Rectal smooth muscle tissue (tissue), 1 donor: ENCODE measurements around the gene COL17A1.

Source experiments
- H3K27ac ChIP-seq: one replicate; pipeline ENCODE4 v1.7.0; 2013; ENCODE audit warnings: low read depth, low read length, inconsistent platforms
- H3K27me3 ChIP-seq: one replicate; pipeline ENCODE4 v1.7.0; 2013; ENCODE audit warnings: low read length; ENCODE audit not compliant: control insufficient read depth, insufficient read depth
- H3K36me3 ChIP-seq: one replicate; pipeline ENCODE4 v1.7.0; 2013; ENCODE audit warnings: low read length; ENCODE audit not compliant: control insufficient read depth, insufficient read depth
- H3K4me1 ChIP-seq: one replicate; pipeline ENCODE4 v1.7.0; 2013; ENCODE audit warnings: low read length; ENCODE audit not compliant: control insufficient read depth, insufficient read depth
- H3K4me3 ChIP-seq: one replicate; pipeline ENCODE4 v1.7.0; 2013; ENCODE audit warnings: low read length
- H3K9ac ChIP-seq: one replicate; pipeline ENCODE4 v1.7.0; 2013; ENCODE audit warnings: low read length

Gene COL17A1

GRCh38 chr10:103986360-103986759, 99.3 kb downstream of the COL17A1 start:
- Histone ChIP-seq H3K9ac (no peak overlapping the region), H3K27me3 (no peaks in the 10 kb centered on the region), H3K27ac (no peak overlapping the region), H3K4me1 (no peaks in the 10 kb centered on the region), H3K36me3 (no peaks in the 10 kb centered on the region), H3K4me3 (no peak overlapping the region)

DNA sequence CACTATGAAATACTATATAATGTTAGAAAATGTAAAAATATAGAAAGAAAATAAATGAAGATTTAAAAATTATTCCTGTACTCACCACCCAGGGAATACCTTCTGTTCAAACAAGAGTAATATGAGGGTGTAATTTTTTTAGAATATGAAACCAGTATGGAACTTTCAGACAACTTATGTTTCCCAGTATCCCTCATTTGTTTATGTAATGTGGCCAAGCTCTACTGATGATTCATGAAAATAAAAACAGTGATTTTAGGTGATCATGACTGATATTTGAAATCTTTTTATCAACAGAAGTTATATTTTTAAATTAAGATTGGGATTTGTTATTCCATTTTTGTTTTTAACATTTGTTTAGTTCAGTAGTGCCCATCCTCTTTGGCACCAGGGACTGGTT, 100.0 kb downstream of the COL17A1 start:
- Histone ChIP-seq H3K4me3 (no peak overlapping the region), H3K4me1 (no peaks in the 10 kb centered on the region), H3K9ac (no peak overlapping the region), H3K27me3 (no peaks in the 10 kb centered on the region), H3K36me3 (no peaks in the 10 kb centered on the region), H3K27ac (no peak overlapping the region)

DNA sequence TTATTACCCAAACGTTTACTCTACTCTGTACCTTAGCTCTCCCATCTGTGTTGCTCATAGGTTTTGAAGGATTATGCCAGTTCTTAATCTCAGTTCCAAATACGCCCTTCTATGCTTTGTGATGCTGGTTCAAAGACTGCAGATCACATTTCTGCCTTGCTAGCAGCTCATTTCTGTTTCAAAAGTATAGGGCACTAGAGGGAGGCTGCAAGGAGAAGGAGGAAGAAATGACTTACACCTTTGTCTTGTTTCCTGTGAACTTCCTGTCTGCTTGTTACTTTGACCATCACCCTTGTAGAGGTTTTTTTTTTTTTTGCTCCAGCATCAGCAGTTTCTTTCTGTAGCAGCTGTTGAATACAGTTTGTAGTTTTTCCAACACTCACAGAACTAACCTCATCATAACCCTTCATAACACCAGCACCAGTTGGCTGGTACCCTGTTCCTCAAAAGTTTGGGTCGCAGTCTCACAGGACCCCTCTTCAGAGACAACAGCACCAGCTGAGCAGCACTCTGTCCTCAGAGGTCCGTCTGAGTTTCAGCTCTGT, 102.2 kb downstream of the COL17A1 start:
- H3K4me3 ChIP-seq = no peak overlapping the region
- H3K27me3 ChIP-seq = no peaks in the 10 kb centered on the region
- no peaks in the 10 kb centered on the region for H3K36me3 ChIP-seq
- no peaks in the 10 kb centered on the region for H3K4me1 ChIP-seq
- no peak overlapping the region for H3K27ac ChIP-seq
- no peak overlapping the region for H3K9ac ChIP-seq

GRCh38 chr10:103982639-103983038, 103.0 kb downstream of the COL17A1 start:
- H3K36me3 ChIP-seq = no peaks in the 10 kb centered on the region
- no peaks in the 10 kb centered on the region for H3K27me3 ChIP-seq
- no peak overlapping the region for H3K27ac ChIP-seq
- H3K4me3 ChIP-seq = no peak overlapping the region
- H3K4me1 ChIP-seq = no peaks in the 10 kb centered on the region
- H3K9ac ChIP-seq = no peak overlapping the region
